ENCODE measurements around the gene PIM3. TPM values are rescaled to one million over a fixed set of nuclear protein-coding genes. Genes with fewer than 3 reads are reported as not detected.

PIM3 gene
- 75.0 TPM for total RNA-seq

DNA sequence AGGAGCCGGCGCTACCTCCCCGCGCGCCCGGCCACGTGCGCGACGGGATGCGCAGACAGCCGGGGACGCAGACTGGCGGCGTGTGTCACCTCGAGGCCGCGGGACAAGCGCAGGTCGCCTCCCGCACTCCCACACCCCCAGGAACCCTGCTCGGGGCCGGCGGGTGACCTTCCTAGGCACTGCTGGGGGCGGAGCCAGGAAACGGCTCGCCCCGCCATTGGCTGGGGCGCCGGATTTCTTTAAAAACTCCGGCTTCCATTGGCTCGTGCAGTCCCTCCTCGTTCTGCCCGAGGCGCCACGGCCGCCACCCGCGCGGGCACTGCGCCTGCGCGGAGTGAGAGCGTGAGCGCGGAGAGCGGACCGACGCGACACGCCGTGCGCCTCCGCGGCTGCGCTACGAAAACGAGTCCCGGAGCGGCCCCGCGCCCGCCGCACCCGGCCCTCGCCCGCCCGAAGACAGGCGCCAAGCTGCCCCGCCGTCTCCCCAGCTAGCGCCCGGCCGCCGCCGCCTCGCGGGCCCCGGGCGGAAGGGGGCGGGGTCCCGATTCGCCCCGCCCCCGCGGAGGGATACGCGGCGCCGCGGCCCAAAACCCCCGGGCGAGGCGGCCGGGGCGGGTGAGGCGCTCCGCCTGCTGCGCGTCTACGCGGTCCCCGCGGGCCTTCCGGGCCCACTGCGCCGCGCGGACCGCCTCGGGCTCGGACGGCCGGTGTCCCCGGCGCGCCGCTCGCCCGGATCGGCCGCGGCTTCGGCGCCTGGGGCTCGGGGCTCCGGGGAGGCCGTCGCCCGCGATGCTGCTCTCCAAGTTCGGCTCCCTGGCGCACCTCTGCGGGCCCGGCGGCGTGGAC, at the start of gene PIM3:
TSS of gene PIM3 (plus strand) at position 614 of the 846 bp plus-strand sequence. CDS start at position 790, 176 bp downstream.
- DNase-seq (ENCODE audit: low spot score) = peak; percentile 95

DNA sequence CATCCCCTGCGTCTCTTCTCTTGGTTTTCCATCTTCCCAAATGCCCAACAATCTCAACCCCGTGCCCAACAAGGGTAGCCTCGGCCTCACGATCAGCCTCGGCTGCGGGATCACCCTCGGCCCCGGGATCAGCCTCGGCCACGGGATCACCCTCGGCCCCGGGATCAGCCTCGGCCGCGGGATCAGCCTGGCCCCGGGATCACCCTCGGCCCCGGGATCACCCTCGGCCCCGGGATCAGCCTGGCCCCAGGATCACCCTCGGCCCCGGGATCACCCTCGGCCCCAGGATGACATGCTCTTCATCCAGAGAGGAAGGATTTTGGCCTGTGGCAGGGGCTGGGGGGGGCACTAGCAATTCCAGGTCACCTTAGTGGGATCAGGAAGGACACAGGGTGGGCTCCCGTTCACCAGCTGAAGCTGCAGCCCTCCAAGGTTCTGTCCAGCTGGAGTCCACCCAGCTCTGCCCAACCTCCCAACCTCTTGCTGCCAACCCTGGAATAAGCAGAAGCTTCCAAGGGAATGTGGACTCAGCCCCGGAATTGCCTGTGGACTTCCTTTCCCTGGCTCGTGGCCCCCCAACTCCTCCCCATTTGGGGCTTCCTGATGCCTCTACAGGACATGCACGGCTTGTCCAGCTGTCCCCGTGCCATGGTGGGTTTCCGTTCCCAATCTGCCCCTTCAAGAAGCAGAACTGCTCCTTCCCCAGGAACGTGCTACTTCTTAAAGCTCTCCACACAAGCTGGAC, 48.5 kb upstream of the PIM3 start:
- no peak for DNase-seq (ENCODE audit: low spot score)

GRCh38 chr22:49913026-49913425, 47.5 kb upstream of the PIM3 start:
- no peak for DNase-seq (ENCODE audit: low spot score)

GRCh38 chr22:49913446-49913845, 47.1 kb upstream of the PIM3 start:
- DNase-seq (ENCODE audit: low spot score) = no peak

GRCh38 chr22:49914256-49914655, 46.3 kb upstream of the PIM3 start:
- no peak for DNase-seq (ENCODE audit: low spot score)

- DNase-seq (ENCODE audit: low spot score) = no peak
Measured at GRCh38 chr22:49915610-49916009, 45.0 kb upstream of the PIM3 start.

DNA sequence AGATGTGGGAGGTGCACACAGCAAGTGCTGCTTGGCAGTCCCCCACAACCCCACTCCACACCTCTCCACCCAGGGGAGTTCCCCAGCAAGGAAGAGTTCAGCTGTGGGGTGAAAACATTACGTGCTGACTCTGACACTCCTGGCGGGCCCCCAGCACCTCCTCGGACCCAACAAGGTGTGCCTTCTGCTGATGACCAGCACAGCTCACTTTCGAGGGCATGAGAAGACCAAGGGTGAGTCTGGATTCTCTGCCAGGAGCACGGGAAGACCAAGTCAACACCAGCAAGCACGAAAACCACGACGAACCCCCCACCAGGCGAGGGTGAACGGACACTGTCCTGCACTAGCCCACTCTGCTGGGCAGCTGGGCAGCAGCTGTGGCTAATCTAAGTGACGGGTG, 43.7 kb upstream of the PIM3 start:
- no peak for DNase-seq (ENCODE audit: low spot score)

GRCh38 chr22:49917974-49918910, 42.3 kb upstream of the PIM3 start, which contains the start of the genes ALG12 and CRELD2:
ALG12 (minus strand) TSS chr22:49918438; CDS start chr22:49913765, 4,673 bp downstream.
CRELD2 (plus strand) TSS chr22:49918634; CDS start chr22:49918770, 136 bp downstream.
- peak; percentile 98 for DNase-seq (ENCODE audit: low spot score)

- no peak for DNase-seq (ENCODE audit: low spot score)
Measured at GRCh38 chr22:49918911-49919881, 41.4 kb upstream of the PIM3 start.

- no peak for DNase-seq (ENCODE audit: low spot score)
Measured at GRCh38 chr22:49920859-49921258, 39.7 kb upstream of the PIM3 start.

- no peak for DNase-seq (ENCODE audit: low spot score)
Measured at GRCh38 chr22:49921508-49922278, 38.9 kb upstream of the PIM3 start.

DNA sequence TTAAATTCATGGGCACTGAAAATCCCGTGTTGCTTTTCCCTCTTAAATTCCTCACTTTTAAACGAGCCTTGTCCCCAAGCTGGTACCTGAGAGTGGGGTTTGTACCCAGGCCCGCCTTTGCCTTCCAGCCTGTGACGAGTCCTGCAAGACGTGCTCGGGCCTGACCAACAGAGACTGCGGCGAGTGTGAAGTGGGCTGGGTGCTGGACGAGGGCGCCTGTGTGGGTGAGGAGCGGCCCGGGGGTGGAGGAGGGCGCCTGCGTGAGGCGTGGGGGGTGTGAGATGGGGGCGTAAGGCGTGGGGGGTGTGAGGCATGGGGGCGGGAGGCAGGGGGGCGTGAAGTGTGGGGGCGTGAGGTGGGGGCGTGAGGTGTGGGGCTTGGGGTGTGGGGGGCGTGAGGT, 38.1 kb upstream of the PIM3 start:
- no peak for DNase-seq (ENCODE audit: low spot score)

DNA sequence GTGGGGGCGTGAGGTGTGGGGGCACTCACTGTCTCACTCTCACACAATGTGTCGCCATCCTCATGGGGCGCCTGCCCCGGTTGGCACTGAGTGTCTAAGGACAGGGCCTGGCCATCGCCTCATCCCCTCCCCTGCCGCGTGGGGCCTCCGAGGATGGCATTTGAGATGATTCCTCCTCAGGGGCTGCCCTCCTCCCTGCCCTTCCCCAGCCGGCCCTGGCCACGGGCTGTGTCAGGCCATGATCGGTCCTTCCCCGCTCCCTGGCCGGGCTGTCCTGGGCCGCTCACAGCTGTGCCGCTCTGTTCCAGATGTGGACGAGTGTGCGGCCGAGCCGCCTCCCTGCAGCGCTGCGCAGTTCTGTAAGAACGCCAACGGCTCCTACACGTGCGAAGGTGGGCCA, 37.6 kb upstream of the PIM3 start:
- no peak for DNase-seq (ENCODE audit: low spot score)

DNA sequence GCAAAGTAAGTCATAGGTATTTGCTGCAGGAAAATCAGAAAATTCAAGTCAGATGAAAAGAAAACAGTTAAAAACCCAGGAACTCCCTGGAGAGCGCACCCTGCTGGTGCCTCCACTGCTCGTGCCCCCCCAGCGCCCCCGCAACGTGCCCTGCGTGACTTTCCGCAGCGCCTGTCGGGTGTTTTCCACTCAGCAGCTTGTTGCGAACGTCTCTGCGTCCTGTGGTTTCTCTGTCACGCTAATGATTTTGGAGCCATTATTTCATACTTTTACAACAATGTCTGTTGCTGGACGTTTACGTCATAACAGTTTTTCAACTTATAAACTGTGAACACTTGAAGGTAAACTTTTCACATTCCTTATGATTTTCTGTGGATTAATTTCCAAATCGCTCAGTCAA, 37.1 kb upstream of the PIM3 start:
- DNase-seq (ENCODE audit: low spot score) = no peak

- DNase-seq (ENCODE audit: low spot score) = no peak
Measured at GRCh38 chr22:49924113-49924833, 36.3 kb upstream of the PIM3 start.

GRCh38 chr22:49925525-49926128, 34.9 kb upstream of the PIM3 start:
- no peak for DNase-seq (ENCODE audit: low spot score)

- DNase-seq (ENCODE audit: low spot score) = no peak
Measured at GRCh38 chr22:49926916-49927315, 33.7 kb upstream of the PIM3 start.

DNA sequence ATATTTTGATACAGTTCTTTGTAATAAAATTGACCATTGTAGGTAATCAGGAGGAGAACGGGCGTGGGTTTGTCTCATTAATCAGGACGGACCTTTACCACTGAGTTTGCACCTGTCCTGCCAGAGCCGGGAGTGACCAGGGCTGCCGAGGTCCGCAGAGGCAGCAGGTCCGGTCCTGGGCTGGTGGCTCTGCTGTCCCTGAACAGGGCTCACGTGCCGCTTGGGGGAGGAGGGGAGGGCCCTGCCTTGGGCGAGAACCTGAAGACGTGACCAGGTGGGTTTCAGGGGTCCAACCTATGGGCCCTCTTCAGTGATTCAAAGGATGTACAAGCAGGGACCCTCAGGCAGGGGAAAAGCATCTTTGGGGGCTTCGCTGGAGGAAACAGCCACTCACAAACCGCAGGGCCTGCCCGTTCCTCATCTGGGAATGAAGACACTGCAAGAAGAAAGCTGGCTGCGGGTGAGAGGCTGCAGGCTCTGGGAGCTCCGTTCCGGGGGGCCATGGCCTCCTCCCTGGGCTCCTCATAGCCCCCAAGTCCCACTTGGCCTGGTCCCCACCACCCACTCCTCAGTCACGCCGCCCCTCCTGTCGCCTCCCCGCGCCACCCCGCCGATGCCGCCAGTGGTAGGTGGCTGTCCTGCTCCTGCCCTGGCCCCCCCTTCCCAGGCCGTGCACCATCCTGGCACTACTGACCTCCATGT, 32.9 kb upstream of the PIM3 start:
- DNase-seq (ENCODE audit: low spot score) = no peak
